Thymus (tissue), 11 donors: ENCODE measurements around the gene CCN5. TPM values are rescaled to one million over a fixed set of nuclear protein-coding genes. Genes with fewer than 3 reads are reported as not detected.
A peak's percentile ranks its signal among the peaks of the same experiment; 100 is the strongest.

Experiments
- DNase-seq, 9 donors: peaks; one replicate each; pipeline ENCODE4 v3.0.0-alpha.2; 2013; ENCODE audit warnings: low spot score in 9 of 9, low read depth in 6 of 9, missing footprints in 1 of 9
- H3K27ac ChIP-seq, 2 donors: one replicate each; pipeline ENCODE4 v1.5.1; 2013; ENCODE audit warnings: control low read depth in 1 of 2, low read depth in 1 of 2, low read length in 1 of 2, mild to moderate bottlenecking in 1 of 2, moderate library complexity in 1 of 2
- H3K27me3 ChIP-seq, 2 donors: one replicate each; pipeline ENCODE4 v1.5.1; 2013; ENCODE audit warnings: low read length in 1 of 2; ENCODE audit not compliant: control insufficient read depth in 2 of 2, insufficient read depth in 1 of 2
- H3K36me3 ChIP-seq, 2 donors: one replicate each; pipeline ENCODE4 v1.5.1; 2013; ENCODE audit warnings: low read length in 1 of 2, mild to moderate bottlenecking in 1 of 2, moderate library complexity in 1 of 2; ENCODE audit not compliant: control insufficient read depth in 2 of 2, insufficient read depth in 2 of 2
- H3K4me1 ChIP-seq, 2 donors: one replicate each; pipeline ENCODE4 v1.5.1; 2013; ENCODE audit warnings: low read length in 2 of 2; ENCODE audit not compliant: control insufficient read depth in 2 of 2, insufficient read depth in 2 of 2
- H3K4me3 ChIP-seq, 2 donors: one replicate each; pipeline ENCODE4 v1.5.1; 2013; ENCODE audit warnings: low read length in 2 of 2, control low read depth in 1 of 2, mild to moderate bottlenecking in 1 of 2
- H3K9me3 ChIP-seq, 2 donors: one replicate each; pipeline ENCODE4 v1.5.1; 2013; ENCODE audit warnings: low read length in 1 of 2, mild to moderate bottlenecking in 1 of 2; ENCODE audit not compliant: control insufficient read depth in 2 of 2, insufficient read depth in 1 of 2
- WGBS: extraction: QIAGEN DNeasy Blood & Tissue Kit; methylation state at CpG from one replicate; pipeline ENCODE4 v1.1.7; 2013; 5-methylcytosine and 5-hydroxymethylcytosine counted together
- polyA plus RNA-seq: library from polyadenylated mRNA; stranded (reverse); fragments of 200-250 nt; gene quantifications from one replicate; pipeline ENCODE4 v1.2.3, GENCODE V29; 2013
- total RNA-seq: library from RNA; stranded (reverse); fragments of 120-200 nt; gene quantifications from one replicate; pipeline ENCODE4 v1.2.4, GENCODE V29; 2013
- donor health status: healthy.

The CCN5 gene
- total and polyA plus RNA-seq, 2 donors = 0.05 to 3.5 TPM

DNA sequence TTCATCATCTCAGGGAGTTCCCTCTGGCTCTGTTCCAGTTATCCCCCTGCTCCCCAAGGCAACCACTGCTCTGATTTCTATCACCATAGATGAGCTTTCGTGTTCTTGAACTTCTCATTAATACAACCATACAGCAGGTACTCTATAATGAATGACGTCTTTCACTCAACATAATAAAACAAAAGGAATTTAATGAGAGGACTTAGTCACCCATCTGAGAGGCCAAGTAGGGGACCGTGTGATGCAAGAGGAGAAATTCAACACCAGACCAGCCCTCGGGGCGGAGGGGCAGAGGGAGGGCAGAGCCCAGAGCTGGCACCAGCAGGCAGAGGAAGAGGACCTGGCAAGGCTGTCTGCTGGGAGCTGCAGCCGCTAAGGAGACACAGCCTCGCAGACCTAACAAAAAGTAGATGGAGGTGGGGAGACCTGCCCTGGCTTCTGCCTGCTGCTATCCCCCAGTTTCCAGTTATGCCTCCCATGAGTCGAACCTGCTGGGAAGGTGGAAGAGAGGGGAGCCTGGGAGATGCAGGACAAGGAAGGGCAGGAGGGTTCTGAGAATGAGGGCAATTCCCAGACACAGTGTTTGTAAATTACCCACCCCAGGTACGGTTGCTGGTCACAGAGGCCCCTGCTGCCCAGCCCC lies 13.8 kb downstream of the CCN5 start:
- Histone ChIP-seq H3K4me1 (no peaks in the 10 kb centered on the region), H3K4me3 (no peak overlapping the region), H3K27ac (no peak overlapping the region), H3K27me3 (peaks cover 0 to 7% of the 10 kb centered on the region in 2 donors), H3K36me3 (no peaks in the 10 kb centered on the region), H3K9me3 (no peaks in the 10 kb centered on the region)
- no peak for DNase-seq
- WGBS = 61% methylated on average over 9 of the region's 9 CpGs

DNA sequence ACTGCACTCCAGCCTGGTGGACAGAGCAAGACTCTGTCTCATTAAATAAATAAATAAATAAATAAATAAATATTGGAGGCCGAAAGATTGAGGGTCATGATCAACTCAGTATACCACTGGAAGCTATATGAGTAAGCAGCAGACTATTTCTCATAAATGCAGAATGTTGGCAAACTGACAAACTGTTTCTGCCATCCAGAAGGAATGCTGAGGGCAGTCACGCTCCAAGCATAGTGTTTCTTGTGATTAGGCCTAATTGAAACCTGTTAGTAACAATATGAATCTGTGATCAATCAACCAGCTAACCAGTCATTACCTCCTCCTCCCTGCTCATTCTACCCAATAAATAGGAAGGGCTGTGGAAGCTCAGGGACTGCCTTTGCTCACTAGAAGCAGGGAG lies 15.3 kb downstream of the CCN5 start:
- H3K4me1 ChIP-seq = no peaks in the 10 kb centered on the region
- no peaks in the 10 kb centered on the region for H3K27me3 ChIP-seq
- WGBS = 98% methylated on average over 2 of the region's 2 CpGs
- H3K36me3 ChIP-seq = no peaks in the 10 kb centered on the region
- no peak overlapping the region for H3K27ac ChIP-seq
- no peak for DNase-seq
- no peaks in the 10 kb centered on the region for H3K9me3 ChIP-seq
- no peak overlapping the region for H3K4me3 ChIP-seq

DNA sequence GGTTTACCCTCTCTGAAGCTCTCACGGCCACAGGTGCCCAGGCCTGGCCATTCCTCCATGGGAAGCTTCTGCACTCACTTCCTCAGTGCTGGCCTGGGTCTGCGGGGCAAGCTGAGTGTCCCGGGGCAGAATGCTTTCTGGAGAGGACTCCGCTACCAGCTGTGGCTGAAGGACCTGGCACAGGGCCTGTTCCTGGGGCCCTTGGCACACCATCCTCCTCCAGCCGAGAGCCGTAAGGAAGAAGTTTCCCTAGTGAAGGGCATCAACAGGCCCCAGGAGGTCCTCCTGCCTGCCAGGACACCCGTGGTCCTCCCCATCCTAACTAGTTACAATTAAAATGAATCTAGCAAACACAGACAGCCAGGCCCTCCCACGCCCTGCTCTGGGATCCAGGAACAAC lies 16.5 kb downstream of the CCN5 start:
- no peaks in the 10 kb centered on the region for H3K36me3 ChIP-seq
- DNase-seq = no peak
- no peaks in the 10 kb centered on the region for H3K27me3 ChIP-seq
- no peak overlapping the region for H3K27ac ChIP-seq
- 95% methylated on average over 8 of the region's 8 CpGs for WGBS
- peaks cover 0 to 3% of the 10 kb centered on the region in 2 donors for H3K9me3 ChIP-seq
- no peak overlapping the region for H3K4me3 ChIP-seq
- peaks cover 0 to 3% of the 10 kb centered on the region in 2 donors for H3K4me1 ChIP-seq

GRCh38 chr20:44732327-44732726 lies 17.2 kb downstream of the CCN5 start:
- WGBS = 78% methylated on average over 6 of the region's 6 CpGs
- H3K36me3 ChIP-seq = no peaks in the 10 kb centered on the region
- H3K27ac ChIP-seq = no peak overlapping the region
- no peak overlapping the region for H3K4me3 ChIP-seq
- H3K4me1 ChIP-seq = peaks cover 0 to 3% of the 10 kb centered on the region in 2 donors
- peaks cover 0 to 3% of the 10 kb centered on the region in 2 donors for H3K9me3 ChIP-seq
- DNase-seq = no peak
- H3K27me3 ChIP-seq = no peaks in the 10 kb centered on the region

DNA sequence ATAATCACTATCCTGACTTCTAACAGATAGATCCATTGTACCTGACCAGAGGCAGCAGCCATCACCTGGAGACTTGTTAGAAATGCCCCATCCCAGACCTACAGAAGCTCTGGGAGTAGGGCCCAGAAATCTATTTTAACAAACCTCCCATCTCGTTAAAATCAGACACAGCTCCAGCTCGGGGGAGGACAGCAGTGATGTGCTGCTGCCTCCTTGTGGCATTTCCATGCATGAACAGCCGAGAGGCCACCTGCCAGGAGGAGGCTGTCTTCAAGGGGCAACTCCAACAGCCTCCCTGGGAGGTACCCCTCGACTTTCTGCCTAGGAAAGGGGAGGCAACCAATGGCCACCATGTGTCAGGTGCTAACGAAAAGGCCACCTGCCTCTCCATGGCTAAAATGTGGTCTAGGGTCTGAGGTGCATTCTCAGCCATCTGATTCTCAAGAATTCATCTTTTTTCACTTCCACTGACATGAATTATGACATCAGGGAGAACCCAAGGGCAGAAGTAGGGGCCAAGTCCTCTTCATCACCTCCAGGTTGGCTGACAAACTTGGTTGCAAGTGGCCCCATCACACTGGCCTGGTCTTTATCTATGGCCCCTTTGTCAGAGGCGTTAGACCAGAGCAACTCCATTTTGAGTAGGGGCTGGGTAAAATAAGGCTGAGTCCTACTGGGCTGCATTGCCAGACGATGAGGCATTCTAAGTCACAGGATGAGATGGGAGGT lies 18.3 kb downstream of the CCN5 start:
- Histone ChIP-seq H3K4me1 (peaks cover 0 to 3% of the 10 kb centered on the region in 2 donors), H3K27ac (no peak overlapping the region), H3K27me3 (no peaks in the 10 kb centered on the region), H3K36me3 (no peaks in the 10 kb centered on the region), H3K9me3 (peaks cover 0 to 3% of the 10 kb centered on the region in 2 donors), H3K4me3 (no peak overlapping the region)
- 35% methylated on average over 7 of the region's 7 CpGs for WGBS
- DNase-seq = peak in 8 of 9 donors; percentile 45 to 82 (median 61)

DNA sequence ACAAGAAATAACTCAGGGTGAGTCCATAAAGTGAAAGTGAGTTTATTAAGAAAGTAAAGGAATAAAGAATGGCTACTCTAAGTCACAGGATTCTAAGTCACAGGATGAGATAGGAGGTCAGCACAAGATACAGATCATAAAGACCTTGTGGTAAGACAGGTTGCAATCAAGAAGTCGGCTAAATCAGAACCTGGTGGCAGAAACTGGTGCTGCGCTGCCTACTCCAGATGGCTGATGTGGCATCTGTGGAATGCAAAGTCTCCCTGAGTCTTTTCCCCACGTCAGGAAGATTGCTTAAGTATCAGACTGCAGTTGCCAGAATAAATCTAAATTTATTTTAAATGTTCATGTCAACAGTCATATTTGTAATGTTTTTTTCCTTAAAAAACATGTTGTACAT lies 19.8 kb downstream of the CCN5 start:
- H3K9me3 ChIP-seq = peaks cover 0 to 3% of the 10 kb centered on the region in 2 donors
- H3K36me3 ChIP-seq = no peaks in the 10 kb centered on the region
- peaks cover 0 to 3% of the 10 kb centered on the region in 2 donors for H3K4me1 ChIP-seq
- DNase-seq = no peak
- no peak overlapping the region for H3K4me3 ChIP-seq
- WGBS = 88% methylated on average over 3 of the region's 3 CpGs
- no peak overlapping the region for H3K27ac ChIP-seq
- no peaks in the 10 kb centered on the region for H3K27me3 ChIP-seq

GRCh38 chr20:44735816-44736169 lies 20.6 kb downstream of the CCN5 start:
- Histone ChIP-seq H3K4me1 (peaks cover 0 to 3% of the 10 kb centered on the region in 2 donors), H3K9me3 (peaks cover 0 to 3% of the 10 kb centered on the region in 2 donors), H3K27me3 (no peaks in the 10 kb centered on the region), H3K4me3 (no peak overlapping the region), H3K36me3 (no peaks in the 10 kb centered on the region), H3K27ac (no peak overlapping the region)
- DNase-seq = no peak
- 97% methylated on average over 4 of the region's 4 CpGs for WGBS

GRCh38 chr20:44736170-44737021 lies 21.2 kb downstream of the CCN5 start:
- H3K27ac ChIP-seq = no peak overlapping the region
- peak in 5 of 9 donors; percentile 28 to 75 (median 41) for DNase-seq
- WGBS = 69% methylated on average over 6 of the region's 6 CpGs
- H3K9me3 ChIP-seq = peaks cover 0 to 3% of the 10 kb centered on the region in 2 donors
- H3K4me1 ChIP-seq = peaks cover 0 to 3% of the 10 kb centered on the region in 2 donors
- peaks cover 0 to 3% of the 10 kb centered on the region in 2 donors for H3K27me3 ChIP-seq
- H3K36me3 ChIP-seq = no peaks in the 10 kb centered on the region
- no peak overlapping the region for H3K4me3 ChIP-seq

DNA sequence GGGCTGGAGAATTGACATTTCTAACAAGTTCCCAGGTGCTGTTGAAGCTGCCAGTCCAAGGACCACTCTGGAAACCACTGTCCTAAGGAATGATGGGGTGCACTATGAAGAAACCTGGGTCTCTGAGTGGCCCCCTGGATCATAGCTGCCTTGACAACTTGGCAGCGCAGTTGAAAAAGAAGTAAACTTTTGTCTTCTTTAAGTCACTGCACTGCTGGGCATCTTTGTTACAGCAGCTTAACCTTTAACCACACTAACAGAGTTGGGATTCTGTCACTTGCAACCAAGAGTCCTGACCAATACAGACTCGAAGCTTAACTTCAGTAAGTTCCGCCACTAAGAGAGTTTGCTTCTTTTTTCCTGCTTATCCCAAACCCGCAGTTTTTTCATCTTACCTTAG lies 21.9 kb downstream of the CCN5 start:
- Histone ChIP-seq H3K9me3 (peaks cover 0 to 3% of the 10 kb centered on the region in 2 donors), H3K4me3 (no peak overlapping the region), H3K27ac (no peak overlapping the region), H3K36me3 (no peaks in the 10 kb centered on the region), H3K27me3 (peaks cover 0 to 6% of the 10 kb centered on the region in 2 donors), H3K4me1 (peaks cover 0 to 3% of the 10 kb centered on the region in 2 donors)
- DNase-seq = no peak
- 97% methylated on average over 4 of the region's 4 CpGs for WGBS
